Measurements from ENCODE around the gene ABLIM1.
A peak's percentile ranks its signal among the peaks of the same experiment; 100 is the strongest.

ABLIM1 gene

DNA sequence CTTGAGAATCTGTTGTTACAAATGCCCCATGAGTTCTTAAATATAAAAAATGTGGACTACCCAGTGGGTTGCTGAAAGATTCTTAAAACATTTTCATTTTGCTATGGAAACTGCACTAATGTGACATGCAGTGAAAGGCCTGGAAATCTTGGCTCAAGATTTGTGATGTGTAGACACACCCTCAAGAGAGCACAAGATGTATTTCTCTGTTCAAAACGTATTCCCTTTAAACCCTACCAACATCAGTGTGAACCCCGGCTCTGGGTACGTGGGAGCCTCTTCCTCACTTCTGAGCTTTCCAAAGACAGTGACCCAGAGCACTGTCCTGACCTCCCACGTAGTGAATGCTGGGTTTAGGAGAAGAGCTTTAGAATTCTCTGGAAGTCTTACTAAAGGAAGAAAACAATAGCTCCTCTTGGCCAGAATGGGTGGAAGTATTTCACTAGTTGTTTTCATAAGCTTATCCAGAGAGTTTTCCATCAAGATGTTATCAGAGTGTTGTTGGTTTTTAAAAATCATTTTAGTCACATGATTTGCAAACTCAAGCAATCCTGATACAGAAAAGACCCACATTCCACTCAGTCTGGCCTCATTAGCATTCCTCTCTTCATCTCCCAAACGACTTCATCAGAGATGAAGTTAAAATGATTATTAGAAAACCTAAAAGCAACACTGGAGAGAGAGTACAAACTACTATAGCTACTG lies 172.2 kb downstream of the ABLIM1 start:
- DNase-seq, result no peak

DNA sequence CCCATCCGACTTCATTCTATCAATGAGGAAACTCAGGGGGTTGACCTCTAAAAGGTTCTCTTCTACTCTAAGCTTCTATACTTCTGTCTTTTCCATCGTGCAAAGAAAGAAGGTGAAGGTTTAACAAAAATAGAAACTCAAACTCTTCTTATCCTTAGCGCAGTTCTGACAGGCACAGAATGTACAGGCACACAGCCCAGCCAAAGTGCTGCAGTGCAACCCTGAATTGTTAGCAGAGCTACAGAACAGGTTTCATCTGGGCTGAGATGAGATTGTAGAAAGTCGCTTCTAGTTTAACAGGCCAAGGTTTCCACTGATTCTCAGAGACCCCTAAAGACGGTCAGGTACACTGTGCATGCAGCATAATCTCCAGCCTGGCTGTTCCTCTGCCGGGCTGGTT lies 174.5 kb downstream of the ABLIM1 start:
- DNase-seq, result no peak

DNA sequence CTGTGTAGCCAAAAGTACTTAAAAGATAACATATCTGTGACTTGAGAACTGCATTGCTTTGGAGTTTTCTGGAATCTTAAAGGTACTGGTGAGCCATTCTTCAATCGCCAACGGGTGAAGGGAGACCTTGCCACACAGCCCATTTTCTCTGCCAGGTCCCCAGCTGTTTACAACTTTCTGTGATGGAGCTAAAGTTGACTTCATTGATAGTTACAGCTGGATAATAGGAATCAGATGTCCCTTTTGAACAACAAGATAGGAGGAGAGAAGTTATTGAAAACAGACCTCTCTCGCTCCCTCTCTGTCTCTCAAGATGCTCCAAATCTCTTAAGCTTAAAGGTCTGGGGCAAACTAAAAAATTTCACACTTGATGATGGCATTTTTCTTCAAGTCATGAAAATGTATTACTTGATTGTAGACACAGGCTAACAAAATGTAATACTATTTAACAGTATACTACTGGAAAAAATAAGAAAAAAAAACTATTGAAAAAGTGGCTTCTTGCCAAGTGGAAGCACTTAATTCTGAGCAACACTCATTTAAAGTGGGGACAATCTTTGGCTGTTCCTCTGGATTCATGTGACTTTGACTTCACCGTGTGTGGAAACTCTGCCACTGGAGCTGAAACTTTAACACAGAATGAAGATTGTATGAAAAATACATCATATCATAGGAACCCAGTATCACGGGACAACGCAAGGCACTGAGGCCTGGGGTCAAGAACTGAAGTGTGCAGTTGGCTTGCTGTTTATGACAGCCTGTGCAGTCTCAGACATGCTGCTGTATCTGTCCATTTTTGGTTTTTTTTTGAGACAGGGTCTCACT lies 175.4 kb downstream of the ABLIM1 start:
- DNase-seq, result no peak

DNA sequence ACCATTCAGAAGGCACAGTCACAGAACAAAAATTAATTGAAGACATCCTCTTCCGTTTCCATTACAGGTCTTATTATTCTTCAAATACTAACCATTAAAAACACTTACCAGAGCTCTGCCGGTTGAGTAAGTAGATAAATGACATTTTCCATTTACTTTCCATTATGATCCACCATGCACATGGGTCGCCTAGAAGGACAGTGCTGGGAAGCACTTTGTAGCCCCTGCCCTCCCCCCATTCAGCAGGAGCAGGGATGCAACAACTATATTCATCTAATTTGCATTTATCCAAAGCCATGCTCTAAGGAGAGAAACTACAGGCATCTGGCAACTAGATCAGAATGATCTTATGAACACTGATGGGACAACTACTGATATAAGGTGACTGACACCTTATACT lies 177.0 kb downstream of the ABLIM1 start:
- DNase-seq, result no peak

DNA sequence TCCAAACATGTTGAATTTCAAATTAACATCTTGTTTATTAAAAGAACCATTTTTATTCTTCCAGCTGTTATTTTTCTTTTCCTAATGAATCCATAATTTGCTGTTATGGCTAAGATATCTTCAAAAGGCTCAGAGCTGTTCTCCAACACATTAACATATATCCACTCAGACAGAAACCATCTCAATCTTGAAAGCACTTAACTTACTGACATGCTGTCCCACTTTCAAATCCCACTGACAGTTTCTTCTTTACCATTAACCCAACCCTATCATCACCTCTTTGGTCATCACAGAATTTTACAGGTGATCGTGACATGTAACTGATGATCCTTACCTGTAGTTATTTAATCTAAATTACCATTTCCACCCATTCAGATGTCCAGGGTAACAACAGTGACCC lies 178.2 kb downstream of the ABLIM1 start:
- DNase-seq, result no peak

DNA sequence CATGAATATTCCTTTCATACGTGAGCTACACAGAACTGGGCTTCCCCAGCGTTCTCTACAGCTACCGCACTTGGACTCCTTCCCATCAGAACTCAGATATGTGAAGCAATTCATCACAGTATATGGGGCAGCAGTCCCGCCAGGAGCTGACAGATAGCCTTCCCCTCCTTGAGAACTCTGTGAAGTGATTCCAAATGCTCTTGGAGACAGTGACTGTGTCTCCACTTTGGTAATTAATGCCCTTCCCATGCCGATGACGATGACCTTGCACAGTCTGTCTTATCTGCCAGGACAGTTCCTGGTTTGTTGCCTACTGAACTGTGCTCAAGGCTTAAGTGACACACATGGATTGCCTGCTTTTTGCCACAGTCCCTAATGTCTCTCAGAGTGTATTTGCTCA lies 178.8 kb downstream of the ABLIM1 start:
- no peak for DNase-seq

DNA sequence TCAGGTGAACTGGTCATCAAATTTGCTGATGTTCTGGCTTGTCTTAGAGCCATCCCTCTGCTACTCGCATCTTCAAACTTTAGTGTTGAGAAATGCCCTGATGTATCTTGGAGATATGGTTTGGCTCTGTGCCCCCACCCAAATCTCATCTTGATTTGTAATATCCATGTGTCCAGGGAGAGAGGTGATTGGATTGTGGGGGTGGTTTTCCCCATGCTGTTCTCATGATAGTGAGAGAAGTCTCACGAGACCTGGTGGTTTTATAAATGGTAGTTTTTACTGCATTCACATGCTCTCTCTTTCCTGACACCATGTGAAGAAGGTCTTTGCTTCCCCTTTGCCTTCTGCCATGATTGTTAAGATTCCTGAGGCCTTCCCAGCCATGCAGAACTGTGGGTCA lies 179.8 kb downstream of the ABLIM1 start:
- DNase-seq, result no peak

DNA sequence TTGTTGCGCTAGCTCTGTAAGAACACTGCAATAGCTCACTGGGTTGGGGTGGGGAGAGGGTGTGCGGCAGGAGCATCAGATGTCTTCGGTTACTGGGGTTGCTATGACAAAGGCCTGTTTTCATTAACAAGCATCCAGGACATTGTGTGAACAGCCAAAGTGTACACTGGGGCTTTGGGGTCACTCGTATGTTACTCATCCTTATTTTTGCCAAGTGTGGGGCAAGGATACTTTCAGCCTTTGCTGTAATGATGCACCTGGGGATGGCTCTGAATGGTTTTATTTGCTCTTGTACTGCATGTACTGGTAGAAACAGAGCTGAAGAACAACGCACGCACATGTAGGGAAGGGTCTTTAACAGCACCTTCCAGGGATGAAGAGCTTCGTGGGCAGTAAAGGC lies 180.8 kb downstream of the ABLIM1 start:
- no peak for DNase-seq

DNA sequence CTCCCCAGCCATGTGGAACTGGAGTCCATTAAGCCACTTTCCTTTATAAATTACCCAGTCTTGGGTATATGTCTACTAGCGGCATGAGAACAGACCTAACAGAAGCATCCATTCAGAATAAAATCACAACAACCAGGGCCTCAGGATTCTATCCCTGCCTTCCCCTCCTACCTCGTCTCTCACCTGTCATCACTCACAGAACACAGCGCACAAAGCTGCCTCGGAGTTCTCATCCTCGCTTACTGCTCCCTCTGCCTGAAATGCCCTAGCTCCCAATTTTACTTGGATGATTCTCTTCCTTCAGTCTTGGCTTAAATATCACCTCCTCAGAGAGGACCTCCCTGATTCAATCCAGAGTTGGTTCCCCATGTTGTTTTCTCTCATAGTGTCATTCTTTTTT lies 183.1 kb downstream of the ABLIM1 start:
- no peak for DNase-seq

DNA sequence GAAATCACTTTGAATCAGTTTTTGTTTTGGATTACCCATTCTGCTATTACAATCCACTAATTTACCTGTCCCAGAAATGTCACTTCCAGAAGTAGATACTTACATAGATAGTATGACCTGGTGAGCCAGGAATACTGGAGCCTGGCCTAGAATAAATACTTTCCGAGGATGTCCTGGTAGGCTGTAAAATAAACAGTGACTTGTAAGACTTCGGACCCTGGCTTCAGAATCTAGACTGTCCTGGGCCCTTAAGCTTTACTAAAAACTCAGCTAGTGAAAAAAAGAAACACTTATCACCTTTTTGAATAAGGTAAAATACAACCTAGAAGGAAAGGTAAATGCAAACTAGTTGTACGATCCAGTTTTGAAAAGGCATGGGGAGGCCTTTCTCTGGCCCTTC lies 184.3 kb downstream of the ABLIM1 start:
- DNase-seq, result no peak

DNA sequence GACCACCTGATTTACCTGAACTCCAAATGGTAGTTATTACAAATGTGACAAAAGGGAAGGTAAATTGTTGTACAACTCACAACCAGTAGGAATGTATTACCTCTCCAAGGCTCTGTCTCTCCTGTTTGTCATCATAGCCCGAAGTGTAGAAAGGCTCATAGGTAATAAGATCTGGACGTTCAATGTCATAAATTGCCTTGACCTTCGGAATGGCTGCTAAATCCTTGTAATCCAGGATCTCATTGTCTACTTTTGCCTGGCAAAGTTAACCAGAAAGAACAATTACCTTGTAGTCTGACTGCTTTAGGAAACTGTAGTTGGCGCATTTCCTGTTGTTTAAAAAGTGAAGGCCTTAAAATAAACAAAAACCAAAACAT lies 185.2 kb downstream of the ABLIM1 start:
- DNase-seq, result no peak

DNA sequence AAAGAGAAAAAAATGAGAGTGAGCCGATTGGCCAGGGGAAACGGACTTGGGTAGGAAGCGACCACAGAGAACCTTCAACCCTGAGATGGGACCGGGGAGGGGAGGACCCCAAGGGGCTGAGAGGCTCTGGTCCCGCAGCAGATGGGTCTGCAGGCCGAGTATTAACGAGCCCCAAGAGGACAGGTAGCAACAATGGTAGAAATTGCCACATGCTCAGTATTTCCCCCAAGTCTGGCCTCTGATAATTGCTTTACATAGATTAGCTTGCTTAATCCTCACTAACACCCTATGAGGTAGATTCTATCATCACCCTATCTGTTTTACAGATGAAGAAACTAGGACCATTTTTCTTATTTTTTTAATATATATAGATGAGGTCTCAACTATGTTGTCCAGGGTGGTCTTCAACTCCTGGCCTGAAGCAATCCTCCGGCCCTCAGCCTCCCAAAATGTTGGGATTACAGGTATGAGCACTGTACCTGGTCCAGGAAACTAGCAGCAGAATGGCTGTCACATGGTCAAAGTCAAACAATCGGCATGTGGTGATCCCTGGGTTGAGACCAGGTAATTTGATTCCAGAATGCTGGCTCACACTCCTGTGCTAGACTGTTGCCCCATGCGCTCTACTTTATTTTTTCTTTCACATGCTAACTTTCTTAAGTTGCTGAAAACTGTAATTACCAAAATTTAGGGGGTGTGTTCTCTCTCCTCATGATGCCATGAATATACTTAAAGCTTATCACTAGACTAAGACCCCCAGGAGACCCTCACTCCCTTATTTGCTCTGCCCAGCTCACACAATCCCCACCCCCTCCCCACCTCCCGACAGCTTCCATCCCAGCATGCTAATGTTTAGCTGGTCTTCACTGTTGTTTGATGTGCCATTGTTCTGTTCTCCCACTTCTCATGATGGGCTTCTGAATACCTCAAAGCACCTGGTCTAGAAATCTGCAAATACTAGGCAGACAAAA lies 185.9 kb downstream of the ABLIM1 start:
- DNase-seq, result no peak

DNA sequence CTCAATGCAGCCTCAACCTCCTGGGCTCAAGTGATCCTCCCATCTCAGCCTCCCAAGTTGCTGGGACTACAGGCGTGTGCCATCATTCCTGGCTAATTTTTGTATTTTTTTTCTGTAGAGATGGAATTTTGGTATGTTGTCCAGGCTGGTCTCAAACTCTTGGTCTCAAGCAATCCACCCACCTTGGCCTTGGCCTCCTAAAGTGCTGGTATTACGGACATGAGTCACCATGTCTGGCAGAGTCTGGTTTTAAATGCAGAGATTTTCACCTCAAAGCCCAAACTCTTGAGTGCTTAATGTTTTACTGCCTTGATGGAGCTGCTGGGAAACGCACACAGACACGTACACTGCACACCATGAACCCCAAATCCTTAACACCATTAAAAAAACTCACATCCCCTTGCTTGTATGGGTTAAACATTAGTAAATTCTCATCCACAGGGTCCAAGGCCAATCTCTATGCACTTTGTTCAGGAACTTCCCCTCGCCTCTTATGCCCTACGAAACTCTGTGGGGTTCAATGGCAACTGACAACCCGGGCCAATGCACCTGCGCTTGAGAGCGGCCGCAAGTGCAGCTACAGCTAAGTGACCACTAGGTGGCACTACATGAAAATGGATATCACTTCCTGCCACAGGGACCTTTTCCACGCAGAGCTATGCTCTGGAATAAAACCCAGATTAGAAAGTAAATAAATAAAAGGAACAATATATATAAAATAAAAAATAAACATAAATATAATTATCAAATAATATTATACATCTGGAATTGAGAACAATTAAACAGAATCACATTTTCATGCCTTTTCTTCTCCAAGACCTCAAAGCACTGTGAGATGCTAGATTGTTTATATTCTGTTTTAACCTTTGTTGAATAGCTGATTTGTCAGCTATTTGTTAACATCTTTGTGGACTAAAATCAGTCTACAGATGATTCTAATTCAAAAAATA lies 186.8 kb downstream of the ABLIM1 start:
- peak; percentile 65 for DNase-seq

DNA sequence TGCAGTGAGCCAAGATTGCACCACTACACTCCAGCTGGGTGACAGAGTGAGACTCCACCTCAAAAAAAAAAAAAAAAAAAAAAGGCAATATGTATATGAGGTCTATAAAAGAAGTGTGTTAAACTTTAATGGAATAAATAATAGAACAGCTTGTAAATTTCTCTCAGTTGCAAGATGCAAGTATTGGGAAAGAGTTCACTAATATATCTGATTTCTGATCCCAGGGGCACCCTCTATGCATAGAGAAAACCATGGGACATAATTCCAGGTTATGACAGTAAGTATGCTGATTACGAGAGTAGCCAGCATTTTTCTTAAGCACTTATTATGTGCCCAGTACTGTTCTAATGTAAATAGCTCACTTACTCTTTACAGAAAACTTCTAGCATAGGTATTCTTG lies 187.7 kb downstream of the ABLIM1 start:
- DNase-seq, result no peak

DNA sequence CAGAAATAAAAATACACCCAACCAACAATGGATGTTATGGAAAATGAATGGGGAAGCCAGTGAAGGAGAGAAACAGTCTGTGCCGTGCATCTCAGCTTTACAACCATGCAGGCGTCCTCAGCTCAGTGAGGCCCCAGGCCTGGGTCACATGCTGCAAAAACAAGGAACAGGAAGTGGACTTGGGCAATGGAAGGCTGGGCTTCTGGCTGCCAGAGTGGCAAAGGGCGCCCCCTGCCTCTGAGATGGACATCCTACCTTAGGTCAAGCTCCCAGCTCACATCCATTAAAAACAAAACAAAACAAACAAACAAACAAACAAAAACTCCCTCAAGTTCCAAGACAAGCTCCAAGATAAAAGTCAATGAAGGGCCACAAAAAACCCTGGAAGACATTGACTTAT lies 199.1 kb downstream of the ABLIM1 start:
- peak; percentile 44 for DNase-seq

DNA sequence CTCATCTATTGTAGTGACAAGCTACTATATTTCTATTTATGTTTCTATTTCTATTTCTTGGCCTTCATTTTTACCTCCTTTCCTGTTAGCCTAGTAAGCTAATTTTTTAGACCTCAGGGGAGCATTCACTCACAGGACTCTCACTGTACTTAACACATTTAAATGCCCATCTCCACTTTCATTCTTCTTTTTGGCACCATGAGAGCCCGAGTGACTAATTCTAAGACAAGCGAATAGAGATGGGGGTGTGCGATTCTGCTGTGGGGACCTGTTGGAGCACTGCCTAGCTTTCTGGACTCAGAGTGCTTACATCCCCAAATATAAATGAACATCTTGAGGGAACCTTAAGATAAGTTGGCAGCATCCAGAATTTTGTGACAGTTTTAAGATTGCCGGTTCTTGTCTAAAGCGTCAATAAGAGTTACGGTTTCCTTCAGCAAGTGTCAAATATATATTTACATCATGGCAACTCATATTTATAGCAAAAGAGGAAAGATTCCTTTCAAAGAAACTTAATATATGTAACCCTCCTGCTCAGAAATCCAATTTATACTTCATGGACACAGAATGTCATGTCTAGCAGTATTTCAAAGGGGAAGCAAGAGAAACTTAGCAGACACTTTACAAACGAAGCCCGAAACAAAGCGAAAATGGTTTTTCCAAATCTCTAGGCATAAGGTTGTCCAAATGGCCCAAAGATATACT lies 199.7 kb downstream of the ABLIM1 start:
- DNase-seq, result no peak

DNA sequence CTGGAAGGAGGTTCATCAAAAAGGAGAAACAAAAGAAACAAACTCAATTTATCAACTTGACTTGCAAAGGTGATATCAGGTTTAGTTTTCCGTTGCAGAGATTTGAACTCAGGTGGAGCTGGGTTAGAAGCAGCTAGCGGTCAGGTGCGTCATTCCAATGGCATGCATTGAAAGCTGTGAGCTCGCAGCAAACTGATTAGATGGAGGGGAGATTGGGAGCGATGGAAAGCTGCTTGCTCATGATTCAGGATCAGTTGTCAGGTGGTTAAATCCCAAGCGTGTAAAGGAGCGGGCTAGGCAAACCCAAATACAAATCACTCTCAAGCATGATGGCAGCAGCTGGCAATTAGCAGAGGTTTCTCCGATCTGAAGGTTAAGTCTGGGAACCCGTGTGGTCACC lies 204.5 kb downstream of the ABLIM1 start:
- DNase-seq, result no peak

DNA sequence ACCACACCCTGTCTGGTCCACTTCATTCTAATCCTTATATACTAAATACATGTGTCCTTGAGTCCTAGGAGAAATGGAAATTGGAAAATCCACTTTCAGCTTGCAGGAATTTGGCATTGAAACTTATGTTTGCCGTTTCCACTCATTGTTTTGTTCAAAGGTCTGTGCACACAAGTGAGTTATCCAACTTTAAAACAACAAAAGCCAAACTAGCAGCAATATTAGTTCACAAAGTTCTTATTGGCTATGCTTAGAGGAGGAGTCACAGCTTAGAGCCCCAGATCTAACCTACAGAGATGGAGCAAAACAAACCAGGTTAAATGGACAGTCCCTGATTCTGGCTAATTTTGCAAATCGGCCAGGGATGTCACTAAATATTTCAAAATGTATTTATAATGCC lies 209.2 kb downstream of the ABLIM1 start:
- no peak for DNase-seq

DNA sequence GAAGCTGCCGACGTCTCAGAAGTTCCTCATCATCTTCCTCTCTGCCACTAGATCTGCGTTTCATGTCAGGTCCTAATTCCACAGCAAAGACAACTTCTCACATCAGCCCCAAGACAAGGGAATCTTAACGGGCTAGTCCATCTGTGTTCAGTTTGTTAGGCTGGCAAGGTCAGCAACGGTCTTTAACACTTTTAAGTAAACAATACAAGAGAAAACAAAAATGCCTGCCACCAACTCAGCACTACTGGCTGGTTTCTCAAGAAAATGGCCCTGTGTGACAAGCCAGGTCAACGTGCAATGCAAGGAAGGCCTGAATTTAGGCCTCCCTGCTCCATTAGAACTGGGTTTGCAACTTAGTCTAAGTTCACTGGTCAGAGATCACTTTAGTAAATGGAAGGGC lies 212.7 kb downstream of the ABLIM1 start:
- DNase-seq, result no peak

DNA sequence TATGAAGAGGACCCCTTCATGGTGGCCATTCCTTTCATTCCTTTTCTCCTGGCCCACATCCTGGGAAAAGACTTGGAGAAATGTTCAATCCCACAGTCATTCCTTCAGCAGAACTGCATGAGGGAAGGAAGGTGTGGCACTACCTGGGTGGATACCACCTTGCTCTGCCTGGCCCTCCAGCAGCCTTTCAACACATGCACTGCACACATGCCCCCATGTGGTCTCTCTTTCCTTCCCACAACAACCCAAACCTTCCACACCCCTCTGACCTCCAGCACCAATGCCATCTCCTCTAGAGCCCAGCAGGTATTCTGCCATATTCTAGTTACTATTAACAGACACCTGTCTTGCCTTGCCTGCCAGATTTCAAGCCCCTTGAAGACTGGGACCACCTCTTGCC lies 213.3 kb downstream of the ABLIM1 start:
- DNase-seq, result no peak

DNA sequence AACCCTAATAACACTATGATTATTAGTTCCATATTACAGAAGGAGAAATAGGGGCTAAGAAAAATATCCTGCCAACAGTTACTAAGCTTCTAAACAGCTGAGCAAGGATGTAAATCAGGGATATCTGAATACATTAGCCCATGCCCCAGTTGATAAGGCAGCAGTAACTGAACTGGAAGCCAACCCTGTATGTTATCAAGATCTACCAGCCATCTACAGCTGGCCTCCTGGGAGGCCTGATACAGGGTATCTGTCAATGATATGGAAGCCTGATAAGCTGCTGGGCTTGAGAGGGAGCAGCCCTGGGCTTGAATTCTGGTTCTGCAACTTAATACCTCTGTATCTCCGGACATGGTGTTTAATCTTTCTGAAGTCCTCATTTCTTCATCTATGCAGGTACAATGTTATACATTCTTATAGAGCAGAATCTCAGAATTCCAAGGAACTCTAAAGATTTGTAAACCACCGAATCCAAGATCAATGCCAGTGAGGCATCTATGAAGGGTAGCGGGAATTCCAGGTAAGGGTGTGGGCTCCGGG lies 215.9 kb downstream of the ABLIM1 start:
- no peak for DNase-seq
